GM10847 (cell line): ENCODE results near the gene SP110.

Experiments
- POLR2A ChIP-seq: IDR thresholded peaks from 2 replicates; pipeline ENCODE4 v1.6.1; 2011; ENCODE audit not compliant: insufficient read length; ENCODE audit errors: extremely low read depth

SP110 gene

GRCh38 chr2:230219419-230220331, at the start of gene SP110:
Gene SP110 (minus strand): TSS chr2:230219984. CDS start chr2:230216927, 3,057 bp downstream.
- peak; percentile 37 for TF ChIP-seq POLR2A

GRCh38 chr2:230268606-230269243, 48.9 kb upstream of the SP110 start:
- TF ChIP-seq POLR2A: no peak

- TF ChIP-seq POLR2A: no peak
Measured at GRCh38 chr2:230267556-230267955, 47.8 kb upstream of the SP110 start.

- TF ChIP-seq POLR2A: no peak
Measured at GRCh38 chr2:230267059-230267458, 47.3 kb upstream of the SP110 start.

GRCh38 chr2:230266638-230267037, 46.9 kb upstream of the SP110 start:
- no peak for TF ChIP-seq POLR2A

GRCh38 chr2:230262246-230262645, 42.5 kb upstream of the SP110 start:
- TF ChIP-seq POLR2A: no peak

- no peak for TF ChIP-seq POLR2A
Measured at GRCh38 chr2:230258483-230258882, 38.7 kb upstream of the SP110 start.

- TF ChIP-seq POLR2A: no peak
Measured at GRCh38 chr2:230256733-230257332, 37.0 kb upstream of the SP110 start.

- no peak for TF ChIP-seq POLR2A
Measured at GRCh38 chr2:230254152-230254881, 34.5 kb upstream of the SP110 start.

- TF ChIP-seq POLR2A: no peak
Measured at GRCh38 chr2:230250231-230250630, 30.4 kb upstream of the SP110 start.

- no peak for TF ChIP-seq POLR2A
Measured at GRCh38 chr2:230246206-230246605, 26.4 kb upstream of the SP110 start.

GRCh38 chr2:230244211-230244610, 24.4 kb upstream of the SP110 start:
- no peak for TF ChIP-seq POLR2A

- no peak for TF ChIP-seq POLR2A
Measured at GRCh38 chr2:230234845-230235244, 15.1 kb upstream of the SP110 start.

GRCh38 chr2:230234122-230234722, 14.4 kb upstream of the SP110 start:
- TF ChIP-seq POLR2A: no peak

- TF ChIP-seq POLR2A: no peak
Measured at GRCh38 chr2:230231251-230231650, 11.5 kb upstream of the SP110 start.
